Activated T-cell treated with anti-CD3 and anti-CD28 coated beads for 4 hours (primary cell): ENCODE results near the gene XYLT1.
"Not testable (repeated sequence)": the region's sequence is repeated elsewhere in the genome, so short reads cannot be mapped to it uniquely, and the experiment has no call there.

ENCODE experiments used
- DNase-seq: peaks from one replicate; pipeline ENCODE4 v3.0.0-alpha.2; 2020

Gene XYLT1

GRCh38 chr16:17327664-17328335, 143.0 kb downstream of the XYLT1 start:
- DNase-seq: no peak

- DNase-seq: no peak
Measured at GRCh38 chr16:17325476-17326143, 145.2 kb downstream of the XYLT1 start.

- DNase-seq: no peak
Measured at GRCh38 chr16:17324451-17324850, 146.3 kb downstream of the XYLT1 start.

GRCh38 chr16:17323171-17323570, 147.6 kb downstream of the XYLT1 start:
- DNase-seq: no peak

GRCh38 chr16:17321824-17322223, 148.9 kb downstream of the XYLT1 start:
- DNase-seq: no peak

GRCh38 chr16:17320009-17320408, 150.8 kb downstream of the XYLT1 start:
- DNase-seq: no peak

DNA sequence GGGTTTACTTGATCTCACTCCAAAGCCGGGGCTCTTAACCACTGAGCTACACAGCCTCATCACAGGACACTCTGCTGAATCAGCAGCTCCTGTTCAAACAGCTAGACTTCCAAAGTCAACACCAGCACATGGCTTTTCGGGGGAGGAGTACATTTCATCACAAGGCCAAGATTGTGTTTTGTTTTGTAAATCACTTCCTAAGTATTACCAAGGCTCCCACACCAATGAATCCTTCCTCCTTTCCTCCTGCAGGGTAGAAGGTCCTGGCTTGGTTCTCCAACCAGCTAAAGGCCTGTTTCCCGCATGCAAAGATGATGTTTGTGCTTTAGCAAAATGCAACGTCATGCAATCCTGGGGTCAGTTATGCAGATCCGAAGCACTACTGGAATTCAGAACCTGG, 152.5 kb downstream of the XYLT1 start:
- DNase-seq: no peak

DNA sequence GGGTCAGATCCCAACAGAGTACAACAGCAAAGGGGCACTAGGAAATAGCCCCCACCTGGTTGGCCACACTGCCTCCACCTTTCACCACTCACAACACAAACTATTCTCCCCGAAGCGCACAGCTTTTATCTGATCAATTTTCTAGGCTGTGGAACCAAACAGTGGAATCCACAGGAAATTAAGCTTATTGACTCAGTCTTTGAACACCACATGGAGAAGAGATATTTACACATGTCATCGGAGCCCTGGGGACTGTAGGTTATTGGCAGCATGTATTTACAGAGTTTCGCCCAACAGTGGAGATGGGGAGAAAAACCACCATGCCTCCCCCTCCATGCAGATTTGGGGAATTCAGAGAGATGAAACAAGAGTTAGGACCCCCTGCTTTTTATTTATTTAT, 154.8 kb downstream of the XYLT1 start:
- no peak for DNase-seq

GRCh38 chr16:17313793-17314547, 156.8 kb downstream of the XYLT1 start:
- DNase-seq: no peak

- DNase-seq: no peak
Measured at GRCh38 chr16:17313085-17313611, 157.6 kb downstream of the XYLT1 start.

DNA sequence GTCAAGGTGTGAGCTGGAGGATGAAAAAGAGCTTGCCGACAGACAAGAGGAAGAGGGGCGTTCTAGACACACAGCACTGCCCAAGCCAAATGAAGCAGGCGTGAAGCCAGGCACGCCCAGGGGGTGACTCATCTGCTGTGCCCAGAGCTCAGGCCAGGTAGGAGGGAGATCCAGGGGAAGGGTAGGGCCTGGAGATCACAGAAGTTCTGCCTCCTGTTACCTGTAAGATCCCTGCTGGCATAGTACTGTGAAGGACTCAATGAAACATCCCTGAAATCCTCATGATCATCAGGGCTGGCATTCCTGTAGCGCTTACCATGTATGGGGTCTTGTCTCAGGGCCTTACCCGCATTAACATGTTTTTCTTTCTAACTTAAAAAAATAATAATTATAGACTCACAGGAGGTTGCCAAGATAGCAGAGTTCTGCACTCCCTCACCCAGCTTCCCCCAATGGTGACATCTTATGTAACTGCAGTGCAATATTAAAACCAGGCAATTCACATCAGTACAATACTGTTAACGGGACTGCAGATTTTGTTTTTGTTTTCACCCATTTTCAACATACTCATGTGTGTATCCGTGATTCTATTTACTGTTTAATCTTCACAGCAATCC, 158.6 kb downstream of the XYLT1 start:
- no peak for DNase-seq

GRCh38 chr16:17311333-17312093, 159.2 kb downstream of the XYLT1 start:
- no peak for DNase-seq

DNA sequence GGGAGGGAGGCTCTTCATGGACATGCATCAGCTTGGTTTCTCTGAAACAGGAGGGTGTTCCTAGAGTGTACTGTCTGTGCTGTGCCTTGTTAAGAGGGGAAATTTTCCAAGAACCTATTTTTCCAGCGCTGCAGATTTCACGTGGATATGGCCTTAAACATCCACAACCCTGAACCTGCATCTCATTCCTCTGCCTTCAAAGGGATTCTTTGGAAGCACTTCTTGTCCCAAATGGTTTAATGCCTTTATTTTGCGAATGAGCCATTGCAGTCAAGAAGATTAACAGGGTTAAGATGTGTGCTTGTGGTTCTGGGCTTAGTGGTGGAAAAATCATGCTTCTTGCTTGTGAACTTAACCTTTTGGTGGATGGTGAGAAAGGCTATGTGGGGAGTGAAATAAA, 161.2 kb downstream of the XYLT1 start:
- no peak for DNase-seq

GRCh38 chr16:17308186-17308585, 162.6 kb downstream of the XYLT1 start:
- no peak for DNase-seq

- no peak for DNase-seq
Measured at GRCh38 chr16:17307504-17307903, 163.3 kb downstream of the XYLT1 start.

DNA sequence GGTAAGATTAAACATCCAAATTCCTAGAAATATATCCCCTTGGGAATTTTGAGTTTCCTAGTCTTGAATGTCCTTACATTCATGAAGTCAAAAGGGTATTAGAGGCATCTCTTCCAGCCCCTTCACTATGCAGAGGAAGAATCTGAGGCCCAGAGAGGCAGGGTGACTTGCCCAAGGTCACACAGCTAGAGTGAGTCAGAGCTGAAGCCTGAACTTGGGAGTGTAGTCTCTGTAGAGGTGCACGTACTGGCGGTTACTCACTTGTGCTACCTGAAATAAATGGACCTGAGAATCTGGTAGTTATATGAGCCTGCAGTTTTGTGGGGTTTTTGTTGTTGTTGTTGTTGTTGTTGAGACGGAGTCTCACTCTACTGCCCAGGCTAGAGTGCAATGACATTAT, 164.0 kb downstream of the XYLT1 start:
- DNase-seq: no peak

DNA sequence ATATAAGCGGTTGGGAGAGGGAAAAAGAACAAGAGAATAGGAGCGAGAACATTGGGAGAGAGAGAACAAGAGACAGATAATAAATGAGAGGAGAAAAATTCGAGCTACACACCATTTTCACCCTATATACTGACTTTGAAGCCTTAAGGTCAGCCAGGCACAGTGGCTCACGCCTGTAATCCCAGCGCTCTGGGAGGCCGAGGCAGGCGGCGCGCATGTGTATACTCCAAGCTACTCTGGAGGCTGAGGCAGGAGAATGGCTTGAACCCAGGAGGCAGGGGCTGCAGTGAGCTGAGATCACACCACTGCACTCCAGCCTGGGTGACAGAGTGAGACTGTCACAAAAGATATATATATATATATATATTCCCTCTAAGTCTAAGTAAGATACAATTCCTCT, 164.5 kb downstream of the XYLT1 start:
- DNase-seq: not testable (repeated sequence)

- DNase-seq: peak; percentile 2
Measured at GRCh38 chr16:17305694-17306093, 165.1 kb downstream of the XYLT1 start.

GRCh38 chr16:17304491-17305119, 166.2 kb downstream of the XYLT1 start:
- DNase-seq: no peak

DNA sequence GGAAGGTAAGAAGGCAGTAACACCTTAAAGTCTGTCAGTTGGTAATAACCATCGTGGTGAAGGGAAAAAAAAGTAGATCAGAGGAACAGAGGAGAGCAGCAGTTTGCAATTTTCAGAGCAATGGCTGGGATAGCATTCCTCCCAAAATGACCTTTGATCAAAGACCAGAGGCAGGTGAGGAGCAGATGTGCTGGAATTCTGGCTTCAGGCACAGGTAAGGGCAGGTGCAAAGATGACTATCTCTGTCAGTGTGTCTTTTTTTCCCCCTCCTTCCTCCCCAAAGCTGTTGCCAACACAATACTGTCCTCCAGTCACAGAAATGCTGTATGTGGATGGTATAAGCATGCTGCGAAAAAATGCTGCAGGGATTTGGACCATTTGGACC, 166.7 kb downstream of the XYLT1 start:
- no peak for DNase-seq

DNA sequence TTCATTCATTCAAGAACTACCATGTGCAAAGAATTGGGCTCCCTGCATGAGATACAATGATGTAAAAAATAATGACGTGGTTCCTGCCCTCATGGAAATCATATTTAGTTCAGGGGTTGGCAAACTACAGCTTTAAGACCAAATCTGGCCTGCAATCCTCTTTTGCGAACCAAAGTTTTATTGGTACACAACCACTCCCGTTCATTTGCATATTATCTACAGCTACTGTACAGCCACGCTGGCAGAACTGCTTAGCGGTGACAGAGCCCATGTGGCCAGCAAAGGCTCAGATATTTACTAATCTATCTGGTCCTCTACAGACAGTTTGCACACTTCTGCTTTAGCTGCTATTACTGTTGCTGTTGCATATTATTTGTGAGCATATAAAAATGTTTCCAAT, 167.7 kb downstream of the XYLT1 start:
- no peak for DNase-seq

- no peak for DNase-seq
Measured at GRCh38 chr16:17302620-17303019, 168.1 kb downstream of the XYLT1 start.
